HCT116 (cell line): ENCODE results near the gene TRRAP. TPM values are rescaled to one million over a fixed set of nuclear protein-coding genes. Genes with fewer than 3 reads are reported as not detected.

Source experiments
- ATAC-seq: fragments of 200-7000 bp; cut with Tn5 transposase; 2 replicates; pipeline ENCODE4 v1.9.1; 2020; ENCODE audit warnings: mild to moderate bottlenecking, moderate library complexity
- BruUV-seq: library from RNA; stranded (reverse); fragments of 400-500 nt; replicated peaks from 2 replicates; lab custom pipeline; 2021; lab: Mats Ljungman, UMichigan
- CTCF ChIA-PET: fragments of 300-600 bp; sonication (Branson Sonifier 250); formaldehyde crosslinking; loops from one replicate; lab custom pipeline; 2021; ENCODE audit warnings: antibody characterized with exemption; lab: Charles Lee
- POLR2A ChIA-PET: fragments of 300-600, 350-600 bp; sonication (Branson Sonifier 250); formaldehyde crosslinking; loops from one replicate; lab custom pipeline; 2021; ENCODE audit warnings: antibody characterized with exemption; lab: Charles Lee
- RAD21 ChIA-PET, 2 experiments: fragments of 300-600 bp; sonication (Branson Sonifier 250); formaldehyde crosslinking; loops; one replicate each; lab custom pipeline; 2023; ENCODE audit warnings: low total read pairs in 2 of 2; ENCODE audit not compliant: uncharacterized antibody in 2 of 2, unreplicated experiment in 2 of 2, low non-redundant PET in 1 of 2; lab: Charles Lee
- DNase-seq: peaks from one replicate; pipeline ENCODE4 v3.0.0-alpha.2; 2010; ENCODE audit warnings: low read depth, low spot score
- H2AFZ ChIP-seq: fragments of 200-600 bp; shearing (Covaris generic), sonication (generic); 2 replicates; pipeline ENCODE4 v1.6.1; 2017; ENCODE audit warnings: low read depth, mixed run types, mixed read lengths, antibody characterized with exemption, low read length; ENCODE audit not compliant: poor library complexity, severe bottlenecking
- H3K27ac ChIP-seq: 2 replicates; pipeline ENCODE4 v1.5.1; 2012; ENCODE audit warnings: low read depth, low read length
- H3K27me3 ChIP-seq: fragments of 200-600 bp; sonication (generic); 2 replicates; pipeline ENCODE4 v1.6.1; 2016; ENCODE audit warnings: mixed run types, low read length, mixed read lengths; ENCODE audit not compliant: insufficient read depth
- H3K36me3 ChIP-seq, 2 experiments: fragments of 200-500 bp in 1 of 2; fragments of 200-600 bp in 1 of 2; sonication (Bioruptor generic) in 1 of 2; sonication (generic) in 1 of 2; 2 replicates each; pipeline versions ENCODE4 v1.5.1 to v1.6.1; 2014 to 2016; ENCODE audit warnings: low read length in 2 of 2, inconsistent platforms in 1 of 2, mixed read lengths in 1 of 2, mixed run types in 1 of 2; ENCODE audit not compliant: insufficient read depth in 2 of 2, control insufficient read depth in 1 of 2
- H3K4me1 ChIP-seq, 2 experiments: fragments of 200-600 bp in 1 of 2; sonication (generic) in 1 of 2; 2 replicates each; pipeline versions ENCODE4 v1.5.1 to v1.6.1; 2012 to 2017; ENCODE audit warnings: low read length in 2 of 2, inconsistent platforms in 1 of 2, mild to moderate bottlenecking in 1 of 2, mixed read lengths in 1 of 2, mixed run types in 1 of 2, moderate library complexity in 1 of 2; ENCODE audit not compliant: insufficient read depth in 2 of 2, control insufficient read depth in 1 of 2
- H3K4me2 ChIP-seq: fragments of 200-600 bp; sonication (generic); 2 replicates; pipeline ENCODE4 v1.6.1; 2017; ENCODE audit warnings: mixed run types, low read length, mixed read lengths
- H3K4me3 ChIP-seq, 2 experiments: fragments of 200-600 bp in 1 of 2; sonication (generic) in 1 of 2; replicated peaks in 1 of 2; 2 replicates each; pipeline ENCODE4 v1.5.1; 2011 to 2016; ENCODE audit warnings: low read length in 2 of 2, control low read depth in 1 of 2, low read depth in 1 of 2, mild to moderate bottlenecking in 1 of 2, mixed read lengths in 1 of 2, mixed run types in 1 of 2
- H3K79me2 ChIP-seq: fragments of 200-600 bp; sonication (generic); 2 replicates; pipeline ENCODE4 v1.6.1; 2017; ENCODE audit warnings: mild to moderate bottlenecking, mixed run types, low read length, moderate library complexity, mixed read lengths; ENCODE audit not compliant: insufficient read depth
- H3K9ac ChIP-seq: fragments of 200-600 bp; sonication (generic); 2 replicates; pipeline ENCODE4 v1.6.1; 2016; ENCODE audit warnings: low read length, mixed read lengths
- H3K9me2 ChIP-seq: fragments of 200-600 bp; sonication (generic), shearing (Covaris generic); 2 replicates; pipeline ENCODE4 v1.6.1; 2017; ENCODE audit warnings: mixed run types, mild to moderate bottlenecking, moderate library complexity; ENCODE audit not compliant: insufficient read depth
- H3K9me3 ChIP-seq, 2 experiments: fragments of 200-500 bp in 1 of 2; fragments of 200-600 bp in 1 of 2; sonication (Bioruptor generic) in 1 of 2; sonication (generic) in 1 of 2; 2 replicates each; pipeline ENCODE4 v1.6.1; 2014 to 2017; ENCODE audit warnings: low read length in 2 of 2, mixed read lengths in 2 of 2, inconsistent platforms in 1 of 2, low read depth in 1 of 2, mild to moderate bottlenecking in 1 of 2, mixed run types in 1 of 2, moderate library complexity in 1 of 2; ENCODE audit not compliant: control insufficient read depth in 1 of 2, insufficient read depth in 1 of 2
- H4K20me1 ChIP-seq: fragments of 200-600 bp; sonication (generic), shearing (Covaris generic); 2 replicates; pipeline ENCODE4 v1.6.1; 2017; ENCODE audit warnings: mixed run types, mild to moderate bottlenecking, moderate library complexity; ENCODE audit not compliant: insufficient read depth
- CBX3 ChIP-seq: IDR thresholded peaks from 2 replicates; pipeline ENCODE4 v1.6.1; 2012; ENCODE audit warnings: low read depth
- ELF1 ChIP-seq: IDR thresholded peaks from 2 replicates; pipeline ENCODE4 v1.6.1; 2012; ENCODE audit warnings: low read depth, borderline replicate concordance
- EZH2 ChIP-seq: fragments of 200-600 bp; sonication (generic); IDR thresholded peaks from 2 replicates; pipeline ENCODE4 v1.6.1; 2017; ENCODE audit warnings: antibody characterized with exemption, mixed run types
- EZH2phosphoT487 ChIP-seq: fragments of 200-600 bp; IDR thresholded peaks from 2 replicates; pipeline ENCODE4 v1.6.1; 2018; ENCODE audit warnings: antibody characterized with exemption, borderline replicate concordance
- FOSL1 ChIP-seq: IDR thresholded peaks from 2 replicates; pipeline ENCODE4 v1.6.1; 2012; ENCODE audit warnings: low read depth
- JUND ChIP-seq: IDR thresholded peaks from 2 replicates; pipeline ENCODE4 v1.6.1; 2012
- POLR2A ChIP-seq: IDR thresholded peaks from 2 replicates; pipeline ENCODE4 v1.7.0; 2011; ENCODE audit warnings: borderline replicate concordance; ENCODE audit not compliant: insufficient read depth, insufficient read length; ENCODE audit errors: extremely low read depth
- POLR2AphosphoS5 ChIP-seq: IDR thresholded peaks from 2 replicates; pipeline ENCODE4 v1.6.1; 2011; ENCODE audit warnings: mild to moderate bottlenecking, low read depth, low read length, moderate library complexity
- RAD21 ChIP-seq: IDR thresholded peaks from 2 replicates; pipeline ENCODE4 v1.6.1; 2012; ENCODE audit warnings: low read depth, mild to moderate bottlenecking
- SIN3A ChIP-seq: IDR thresholded peaks from 2 replicates; pipeline ENCODE4 v1.6.1; 2012; ENCODE audit warnings: low read depth
- SP1 ChIP-seq: IDR thresholded peaks from 2 replicates; pipeline ENCODE4 v1.6.1; 2012; ENCODE audit warnings: low read depth
- TCF7L2 ChIP-seq: IDR thresholded peaks from 2 replicates; pipeline ENCODE4 v1.7.0; 2011; ENCODE audit warnings: borderline replicate concordance, inconsistent platforms; ENCODE audit not compliant: insufficient read depth, insufficient read length; ENCODE audit errors: extremely low read depth
- YY1 ChIP-seq: IDR thresholded peaks from 2 replicates; pipeline ENCODE4 v1.6.1; 2011; ENCODE audit warnings: low read length, low read depth, moderate library complexity, mild to moderate bottlenecking; ENCODE audit not compliant: insufficient replicate concordance; ENCODE audit errors: extremely low read depth
- ZFX ChIP-seq: fragments of 450-650 bp; IDR thresholded peaks from 2 replicates; pipeline ENCODE4 v1.6.1; 2017
- intact Hi-C: fragments of 100-400 bp; cut with micrococcal nuclease; formaldehyde crosslinking; loops from 2 replicates; pipeline ENCODE4 v1.10.0; 2022
- total RNA-seq: library from RNA; stranded (reverse); gene quantifications from one replicate; pipeline ENCODE4 v1.2.1, GENCODE V29; 2021; ENCODE audit not compliant: unreplicated experiment
- TF ChIP-seq, protein P1 (sequence below): IDR thresholded peaks from 2 replicates; pipeline ENCODE4 v1.6.1; 2011; ENCODE audit warnings: mild to moderate bottlenecking, low read length, moderate library complexity; ENCODE audit not compliant: insufficient replicate concordance; ENCODE audit errors: extremely low read depth
- TF ChIP-seq, protein P2 (sequence below): IDR thresholded peaks from 2 replicates; pipeline ENCODE4 v1.6.1; 2012; ENCODE audit warnings: low read depth
- TF ChIP-seq, protein P3 (sequence below): IDR thresholded peaks from 2 replicates; pipeline ENCODE4 v1.6.1; 2012
- TF ChIP-seq, protein P4 (sequence below): IDR thresholded peaks from 2 replicates; pipeline ENCODE4 v1.6.1; 2012

TRRAP gene
- total RNA-seq, 1 experiment from 2014 or later, result 44.5 TPM

DNA sequence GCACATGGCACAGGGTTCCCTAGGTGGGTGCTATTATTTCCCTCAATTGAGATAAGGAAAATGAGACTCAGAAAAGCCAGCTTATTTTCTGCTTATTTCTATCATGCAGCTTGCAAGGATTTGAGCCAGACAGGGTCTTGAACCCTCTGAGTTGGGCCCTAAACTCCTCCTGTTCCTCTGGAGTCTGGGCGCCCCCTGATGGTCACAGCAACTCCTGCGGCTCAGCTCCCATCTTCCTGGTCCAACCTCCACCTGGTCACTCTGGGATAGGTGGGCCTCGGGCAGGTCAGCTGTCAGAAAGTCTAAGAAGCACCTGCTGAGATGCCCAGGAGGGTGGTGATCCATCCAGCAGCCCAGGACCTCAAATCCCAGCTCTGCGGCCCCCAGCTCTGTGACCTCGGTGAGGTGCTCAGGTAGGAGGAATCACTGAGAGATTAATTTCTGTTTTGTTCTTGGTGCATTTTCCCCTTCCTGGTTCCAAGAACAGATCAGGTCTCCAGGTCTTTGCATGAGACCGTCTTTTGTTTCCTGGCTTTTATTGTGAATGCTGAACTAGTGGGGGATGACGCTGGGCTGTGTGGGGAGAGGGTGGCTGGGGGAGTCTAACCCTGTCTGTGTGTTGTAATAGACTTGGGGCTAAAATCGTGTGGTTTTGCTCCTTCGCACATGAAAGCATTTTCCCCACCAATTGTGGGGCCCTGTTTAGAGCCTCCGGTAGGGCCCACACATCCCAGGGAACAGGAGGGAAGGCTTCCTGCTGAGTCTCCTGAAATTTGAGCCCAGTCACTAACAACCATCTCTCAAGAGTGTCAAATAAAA, 41.3 kb upstream of the TRRAP start (continued):
- TF ChIP-seq FOSL1, result no peak

DNA sequence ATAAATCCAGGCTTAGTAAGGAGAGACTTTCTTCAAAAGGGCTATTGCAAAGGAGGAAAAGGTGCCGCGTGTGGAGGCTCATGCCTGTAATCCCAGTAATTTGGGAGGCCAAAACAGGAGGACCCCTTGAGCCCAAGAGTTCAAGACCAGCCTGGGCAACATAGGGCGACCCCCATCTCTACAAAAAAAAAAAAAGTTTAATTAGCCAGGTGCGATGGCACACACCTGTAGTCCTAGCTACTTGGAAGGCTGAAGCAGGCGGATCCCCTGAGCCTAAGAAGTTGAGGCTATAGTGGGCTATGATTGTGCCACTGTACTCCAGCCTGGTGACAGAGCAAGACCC, 40.7 kb upstream of the TRRAP start:
- RAD21 ChIA-PET, result interaction anchor here in 1 of 2 experiments (0.7 kb wide), 2 partner anchors 11 to 224 kb away, joined by 3 to 6 read pairs; no protein-coding TSS in a partner anchor
- Histone ChIP-seq H3K4me1 (peaks cover 4 to 12% of the 10 kb centered on the region in 2 experiments; a peak in 2 of 4 replicates), H3K27ac (no peak overlapping the region), H3K9me3 (no peaks in the 10 kb centered on the region), H3K79me2 (no peaks in the 10 kb centered on the region), H3K27me3 (no peaks in the 10 kb centered on the region), H3K36me3 (no peaks in the 10 kb centered on the region), H3K4me3 (no peak overlapping the region), H3K9ac (no peak overlapping the region), H3K4me2 (no peak overlapping the region), H2AFZ (no peak overlapping the region), H4K20me1 (no peaks in the 10 kb centered on the region), H3K9me2 (no peaks in the 10 kb centered on the region)
- ATAC-seq (no peak), DNase-seq (no peak)
- no TSS peak for BruUV-seq
- intact Hi-C loops, result loop anchor here (1.0 to 10.0 kb wide), 5 partner anchors 82 to 543 kb away; no protein-coding TSS in a partner anchor
- POLR2A ChIA-PET, result interaction anchor here (1.3 kb wide), 1 partner anchor 19 kb away, joined by 4 read pairs; no protein-coding TSS in a partner anchor
- CTCF ChIA-PET, result interaction anchor here (1.3 to 2.3 kb wide), 3 partner anchors 92 to 407 kb away, joined by 3 to 12 read pairs (median 5); no protein-coding TSS in a partner anchor
- no peak for TF ChIP-seq POLR2A
- TF ChIP-seq TCF7L2, result no peak
- TF ChIP-seq SP1, result no peak
- TF ChIP-seq FOSL1, result no peak
- TF ChIP-seq SIN3A, result no peak
- no peak for TF ChIP-seq POLR2AphosphoS5
- no peak for TF ChIP-seq CBX3
- TF ChIP-seq YY1, result no peak
- no peak for TF ChIP-seq EZH2
- no peak for TF ChIP-seq ELF1
- TF ChIP-seq, protein P1, sequence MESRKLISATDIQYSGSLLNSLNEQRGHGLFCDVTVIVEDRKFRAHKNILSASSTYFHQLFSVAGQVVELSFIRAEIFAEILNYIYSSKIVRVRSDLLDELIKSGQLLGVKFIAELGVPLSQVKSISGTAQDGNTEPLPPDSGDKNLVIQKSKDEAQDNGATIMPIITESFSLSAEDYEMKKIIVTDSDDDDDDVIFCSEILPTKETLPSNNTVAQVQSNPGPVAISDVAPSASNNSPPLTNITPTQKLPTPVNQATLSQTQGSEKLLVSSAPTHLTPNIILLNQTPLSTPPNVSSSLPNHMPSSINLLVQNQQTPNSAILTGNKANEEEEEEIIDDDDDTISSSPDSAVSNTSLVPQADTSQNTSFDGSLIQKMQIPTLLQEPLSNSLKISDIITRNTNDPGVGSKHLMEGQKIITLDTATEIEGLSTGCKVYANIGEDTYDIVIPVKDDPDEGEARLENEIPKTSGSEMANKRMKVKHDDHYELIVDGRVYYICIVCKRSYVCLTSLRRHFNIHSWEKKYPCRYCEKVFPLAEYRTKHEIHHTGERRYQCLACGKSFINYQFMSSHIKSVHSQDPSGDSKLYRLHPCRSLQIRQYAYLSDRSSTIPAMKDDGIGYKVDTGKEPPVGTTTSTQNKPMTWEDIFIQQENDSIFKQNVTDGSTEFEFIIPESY, result no peak
- TF ChIP-seq JUND, result no peak
- TF ChIP-seq EZH2phosphoT487, result no peak
- TF ChIP-seq, protein P2, sequence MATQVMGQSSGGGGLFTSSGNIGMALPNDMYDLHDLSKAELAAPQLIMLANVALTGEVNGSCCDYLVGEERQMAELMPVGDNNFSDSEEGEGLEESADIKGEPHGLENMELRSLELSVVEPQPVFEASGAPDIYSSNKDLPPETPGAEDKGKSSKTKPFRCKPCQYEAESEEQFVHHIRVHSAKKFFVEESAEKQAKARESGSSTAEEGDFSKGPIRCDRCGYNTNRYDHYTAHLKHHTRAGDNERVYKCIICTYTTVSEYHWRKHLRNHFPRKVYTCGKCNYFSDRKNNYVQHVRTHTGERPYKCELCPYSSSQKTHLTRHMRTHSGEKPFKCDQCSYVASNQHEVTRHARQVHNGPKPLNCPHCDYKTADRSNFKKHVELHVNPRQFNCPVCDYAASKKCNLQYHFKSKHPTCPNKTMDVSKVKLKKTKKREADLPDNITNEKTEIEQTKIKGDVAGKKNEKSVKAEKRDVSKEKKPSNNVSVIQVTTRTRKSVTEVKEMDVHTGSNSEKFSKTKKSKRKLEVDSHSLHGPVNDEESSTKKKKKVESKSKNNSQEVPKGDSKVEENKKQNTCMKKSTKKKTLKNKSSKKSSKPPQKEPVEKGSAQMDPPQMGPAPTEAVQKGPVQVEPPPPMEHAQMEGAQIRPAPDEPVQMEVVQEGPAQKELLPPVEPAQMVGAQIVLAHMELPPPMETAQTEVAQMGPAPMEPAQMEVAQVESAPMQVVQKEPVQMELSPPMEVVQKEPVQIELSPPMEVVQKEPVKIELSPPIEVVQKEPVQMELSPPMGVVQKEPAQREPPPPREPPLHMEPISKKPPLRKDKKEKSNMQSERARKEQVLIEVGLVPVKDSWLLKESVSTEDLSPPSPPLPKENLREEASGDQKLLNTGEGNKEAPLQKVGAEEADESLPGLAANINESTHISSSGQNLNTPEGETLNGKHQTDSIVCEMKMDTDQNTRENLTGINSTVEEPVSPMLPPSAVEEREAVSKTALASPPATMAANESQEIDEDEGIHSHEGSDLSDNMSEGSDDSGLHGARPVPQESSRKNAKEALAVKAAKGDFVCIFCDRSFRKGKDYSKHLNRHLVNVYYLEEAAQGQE, result no peak
- TF ChIP-seq, protein P3, sequence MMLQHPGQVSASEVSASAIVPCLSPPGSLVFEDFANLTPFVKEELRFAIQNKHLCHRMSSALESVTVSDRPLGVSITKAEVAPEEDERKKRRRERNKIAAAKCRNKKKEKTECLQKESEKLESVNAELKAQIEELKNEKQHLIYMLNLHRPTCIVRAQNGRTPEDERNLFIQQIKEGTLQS, result no peak
- TF ChIP-seq, protein P4, sequence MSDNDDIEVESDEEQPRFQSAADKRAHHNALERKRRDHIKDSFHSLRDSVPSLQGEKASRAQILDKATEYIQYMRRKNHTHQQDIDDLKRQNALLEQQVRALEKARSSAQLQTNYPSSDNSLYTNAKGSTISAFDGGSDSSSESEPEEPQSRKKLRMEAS, result no peak
- TF ChIP-seq ZFX, result no peak
- TF ChIP-seq RAD21, result no peak
- TF ChIP-seq, all 23 proteins: peak for 0
